SH-SY5Y (cell line): Measurements from ENCODE around the gene RAMP1.

ENCODE experiments used
- GATA2 ChIP-seq: IDR thresholded peaks from 2 replicates; pipeline ENCODE4 v1.6.1; 2011; ENCODE audit warnings: mild to moderate bottlenecking, low read depth, low read length
- GATA3 ChIP-seq: IDR thresholded peaks from 2 replicates; pipeline ENCODE4 v1.6.1; 2011; ENCODE audit warnings: low read depth, mild to moderate bottlenecking, low read length, moderate library complexity

The RAMP1 gene

DNA sequence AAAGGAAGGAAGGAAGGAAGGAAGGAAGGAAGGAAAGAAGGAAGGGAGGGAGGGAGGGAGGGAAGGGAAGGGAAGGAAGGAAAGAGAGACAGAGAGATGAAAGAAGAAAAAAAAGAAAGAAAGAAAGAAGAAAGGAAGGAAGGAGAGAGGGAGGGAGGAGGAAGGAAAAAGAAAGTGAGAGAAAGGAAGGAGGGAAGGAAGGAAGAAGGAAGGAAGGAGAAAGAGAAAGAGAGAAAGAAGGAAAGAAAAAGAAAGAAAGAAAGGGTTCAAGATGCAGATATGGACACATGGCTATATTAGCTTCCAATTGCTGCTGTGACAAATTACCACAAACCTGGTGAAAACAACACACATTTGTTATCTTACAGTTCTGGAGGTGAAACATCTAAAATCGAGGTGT is 87.0 kb downstream of the RAMP1 start:
- TF ChIP-seq GATA2 (no peak), GATA3 (no peak)

DNA sequence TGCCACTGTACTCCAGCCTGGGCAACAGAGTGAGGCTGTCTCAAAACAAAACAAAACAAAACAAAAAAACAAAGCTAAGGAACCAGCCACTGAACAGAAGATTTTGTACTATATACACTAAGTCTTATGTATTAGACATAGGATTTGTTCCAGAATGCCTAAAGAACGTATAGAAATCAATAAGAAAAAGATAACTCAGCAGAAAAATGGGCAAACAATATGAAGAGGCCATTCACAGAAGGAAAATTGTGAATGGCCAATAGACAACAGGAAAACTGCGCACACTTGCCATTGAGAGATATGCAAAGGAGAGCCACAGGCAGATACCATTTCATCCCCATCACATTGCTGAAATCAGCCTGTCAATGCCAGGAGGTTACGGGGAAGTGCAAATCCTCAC is 92.5 kb downstream of the RAMP1 start:
- TF ChIP-seq GATA3, result no peak

DNA sequence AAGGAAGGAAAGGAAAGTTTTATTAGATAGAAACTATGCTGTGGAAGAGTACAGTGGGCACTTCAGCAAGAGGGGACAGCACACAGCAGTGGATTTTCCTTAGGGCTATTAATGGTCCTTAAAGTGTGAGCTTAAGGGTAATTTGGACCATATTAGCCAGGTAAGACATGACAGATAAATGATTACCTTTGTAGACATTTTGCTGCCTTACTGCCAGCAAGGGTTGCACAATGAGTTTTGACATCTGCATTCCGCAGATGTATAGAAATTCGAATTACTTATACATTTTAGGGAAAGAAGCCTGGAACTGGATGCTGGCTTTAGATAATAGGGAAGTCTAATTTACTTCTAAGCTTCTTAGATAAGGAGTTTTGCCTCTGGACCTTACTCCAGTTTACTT is 93.4 kb downstream of the RAMP1 start:
- TF ChIP-seq GATA3, result no peak
- TF ChIP-seq GATA2, result no peak

DNA sequence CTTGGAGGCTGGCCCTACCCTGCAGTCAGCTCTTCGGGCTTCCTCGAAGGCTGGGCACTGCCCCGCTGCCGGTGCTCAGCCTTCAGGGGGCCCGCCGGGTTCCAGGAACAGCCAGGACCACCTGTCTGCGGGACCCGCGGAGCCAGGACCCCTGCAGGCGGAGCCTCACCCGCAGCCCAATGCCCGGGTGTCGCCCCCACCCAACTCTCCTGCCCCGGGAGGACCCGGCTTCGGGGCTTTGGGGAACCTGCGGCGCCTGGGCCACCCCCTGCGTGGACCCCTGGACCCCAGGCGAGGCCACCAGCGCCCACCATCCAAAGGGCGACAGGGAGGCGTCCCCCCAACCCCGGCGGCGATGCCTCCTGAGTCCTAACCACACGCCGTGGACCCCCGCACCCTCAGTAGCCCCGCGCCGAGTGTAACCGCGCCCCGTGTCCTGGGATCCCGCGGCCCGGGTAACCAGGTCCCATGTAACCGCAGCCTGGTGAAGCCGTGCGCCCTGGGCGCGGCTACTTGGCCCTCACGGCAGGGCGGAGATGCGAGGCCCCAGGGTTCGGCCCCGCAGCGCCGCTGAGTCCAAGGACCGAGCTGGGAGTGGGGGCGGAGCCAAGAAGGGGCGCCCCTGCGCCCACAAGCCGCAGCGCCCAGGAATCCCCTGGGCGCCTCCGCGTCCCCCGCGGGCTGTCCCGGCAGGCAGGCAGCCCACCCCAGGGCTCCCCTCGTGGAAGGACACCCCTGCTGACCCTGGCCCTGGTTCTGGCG is 96.4 kb downstream of the RAMP1 start:
- TF ChIP-seq GATA3, result no peak
- no peak for TF ChIP-seq GATA2

DNA sequence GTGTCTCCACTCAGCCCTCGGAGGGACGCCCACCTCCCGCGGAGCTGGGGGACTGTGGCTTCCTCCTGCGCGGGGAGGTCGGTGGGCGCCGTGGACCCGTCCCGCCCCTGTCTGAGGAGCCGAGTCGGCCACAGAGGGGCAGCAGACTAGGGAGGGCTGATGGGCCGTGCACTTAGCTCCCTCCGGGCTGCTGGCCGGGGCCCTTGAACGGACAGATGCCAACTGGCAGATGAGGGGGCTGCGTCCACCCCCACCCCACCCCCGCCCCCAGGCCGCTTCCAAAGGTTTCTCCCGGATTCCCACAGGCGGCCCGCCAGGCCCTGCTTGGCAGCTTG is 96.9 kb downstream of the RAMP1 start:
- TF ChIP-seq GATA2 (no peak), GATA3 (no peak)

DNA sequence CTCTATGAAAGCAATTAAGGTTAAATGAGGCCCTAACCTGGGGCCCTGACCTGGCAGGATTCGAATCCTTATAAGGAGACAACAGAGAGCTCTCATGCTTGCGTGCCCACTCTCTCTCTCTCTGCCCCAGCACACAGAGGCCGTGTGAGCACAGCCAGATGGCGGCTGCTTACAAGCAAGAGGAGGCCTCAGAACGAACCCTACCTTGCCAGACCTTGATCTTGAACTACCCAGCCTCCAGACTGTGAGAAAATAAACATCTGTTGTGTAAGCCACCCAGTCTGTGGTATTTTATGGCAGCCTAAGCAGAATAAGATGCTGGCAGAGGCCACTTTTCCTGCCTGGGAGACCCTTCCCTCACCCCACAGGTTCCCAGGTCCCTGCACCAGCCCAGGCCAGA is 102.2 kb downstream of the RAMP1 start:
- TF ChIP-seq GATA2 (no peak), GATA3 (no peak)
